ENCODE data around the gene SDCBP2. TPM values are rescaled to one million over a fixed set of nuclear protein-coding genes. Genes with fewer than 3 reads are reported as not detected.

The SDCBP2 gene
- total and polyA plus RNA-seq, 12 donors = 0.43 to 7.6 (median 2.9) TPM

DNA sequence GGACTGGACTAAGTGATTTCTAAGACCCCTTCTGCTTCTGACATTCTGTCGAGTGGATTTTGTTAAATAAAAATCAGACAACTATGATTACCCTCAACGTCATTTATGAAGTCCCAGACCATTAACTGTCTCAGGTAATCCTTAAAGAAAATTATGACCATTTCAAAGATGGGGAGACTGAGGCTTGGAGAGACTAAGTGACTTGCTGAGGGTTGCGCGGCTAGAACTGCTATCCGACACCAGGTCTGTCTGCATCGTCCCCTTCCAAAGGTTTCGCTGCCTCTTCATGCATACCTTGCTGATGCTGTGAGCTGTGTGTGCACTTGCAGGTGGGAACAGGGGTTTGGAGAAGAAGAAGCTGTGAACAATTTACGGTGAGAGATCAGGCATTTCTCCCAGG, 59.7 kb downstream of the SDCBP2 start:
- H3K36me3 ChIP-seq (replicated peaks in 1 of 2) = no peaks in the 10 kb centered on the region
- TF ChIP-seq, protein P1, sequence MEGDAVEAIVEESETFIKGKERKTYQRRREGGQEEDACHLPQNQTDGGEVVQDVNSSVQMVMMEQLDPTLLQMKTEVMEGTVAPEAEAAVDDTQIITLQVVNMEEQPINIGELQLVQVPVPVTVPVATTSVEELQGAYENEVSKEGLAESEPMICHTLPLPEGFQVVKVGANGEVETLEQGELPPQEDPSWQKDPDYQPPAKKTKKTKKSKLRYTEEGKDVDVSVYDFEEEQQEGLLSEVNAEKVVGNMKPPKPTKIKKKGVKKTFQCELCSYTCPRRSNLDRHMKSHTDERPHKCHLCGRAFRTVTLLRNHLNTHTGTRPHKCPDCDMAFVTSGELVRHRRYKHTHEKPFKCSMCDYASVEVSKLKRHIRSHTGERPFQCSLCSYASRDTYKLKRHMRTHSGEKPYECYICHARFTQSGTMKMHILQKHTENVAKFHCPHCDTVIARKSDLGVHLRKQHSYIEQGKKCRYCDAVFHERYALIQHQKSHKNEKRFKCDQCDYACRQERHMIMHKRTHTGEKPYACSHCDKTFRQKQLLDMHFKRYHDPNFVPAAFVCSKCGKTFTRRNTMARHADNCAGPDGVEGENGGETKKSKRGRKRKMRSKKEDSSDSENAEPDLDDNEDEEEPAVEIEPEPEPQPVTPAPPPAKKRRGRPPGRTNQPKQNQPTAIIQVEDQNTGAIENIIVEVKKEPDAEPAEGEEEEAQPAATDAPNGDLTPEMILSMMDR (IDR thresholded peaks at IDR 0.05) = no peak
- TF ChIP-seq POLR2A (IDR thresholded peaks at IDR 0.05) = no peak
- no peaks in the 10 kb centered on the region for H3K9me3 ChIP-seq (replicated peaks in 1 of 3)
- no peak overlapping the region for H3K27ac ChIP-seq
- no peak overlapping the region for H3K4me3 ChIP-seq
- DNase-seq = no peak
- no peaks in the 10 kb centered on the region for H3K27me3 ChIP-seq
- intact Hi-C loops (cut with DNase I) = no loop called here
- WGBS, 4 donors = 87 to 96% (median 93%) methylated on average over 8 of the region's 8 CpGs
- peaks cover 5 to 6% of the 10 kb centered on the region in 2 donors for H3K4me1 ChIP-seq (replicated peaks in 1 of 2)

DNA sequence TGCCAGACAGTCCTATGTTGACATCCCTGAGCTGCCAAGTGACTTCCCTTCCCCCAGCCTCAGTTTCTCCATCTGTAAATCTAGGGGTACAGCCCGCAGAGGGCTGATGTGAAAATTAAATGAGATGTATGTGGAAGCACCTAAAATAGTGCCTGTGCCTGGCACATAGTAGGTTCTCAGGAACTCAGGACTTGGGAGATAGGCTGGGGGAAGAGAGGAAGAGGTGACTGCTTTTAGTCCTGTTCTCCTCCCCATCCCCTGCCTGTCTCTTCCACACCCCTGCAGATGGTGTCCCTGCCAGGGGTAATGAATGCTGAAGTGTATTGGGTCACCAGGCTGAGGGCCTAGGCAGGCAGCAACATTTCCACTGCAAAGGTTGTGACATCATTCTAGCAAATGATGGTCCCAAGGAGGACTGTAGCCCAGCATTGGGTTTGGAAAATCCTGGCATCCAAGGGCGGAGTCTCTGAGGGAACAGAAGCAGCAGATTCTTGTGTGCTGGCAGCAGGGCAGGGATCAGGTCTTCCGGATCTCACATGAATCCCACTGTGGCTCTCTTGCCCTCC, 61.0 kb downstream of the SDCBP2 start:
- no peak for DNase-seq
- TF ChIP-seq POLR2A (IDR thresholded peaks at IDR 0.05) = no peak
- TF ChIP-seq, protein P1 (IDR thresholded peaks at IDR 0.05) = no peak
- WGBS, 4 donors = 87 to 94% (median 93%) methylated on average over 3 of the region's 3 CpGs
- Histone ChIP-seq H3K27ac (no peak overlapping the region), H3K4me3 (no peak overlapping the region), H3K36me3 (replicated peaks in 1 of 2) (no peaks in the 10 kb centered on the region), H3K4me1 (replicated peaks in 1 of 2) (peaks cover 5 to 6% of the 10 kb centered on the region in 2 donors), H3K9me3 (replicated peaks in 1 of 3) (no peaks in the 10 kb centered on the region), H3K27me3 (no peaks in the 10 kb centered on the region)
- intact Hi-C loops (cut with DNase I) = no loop called here

DNA sequence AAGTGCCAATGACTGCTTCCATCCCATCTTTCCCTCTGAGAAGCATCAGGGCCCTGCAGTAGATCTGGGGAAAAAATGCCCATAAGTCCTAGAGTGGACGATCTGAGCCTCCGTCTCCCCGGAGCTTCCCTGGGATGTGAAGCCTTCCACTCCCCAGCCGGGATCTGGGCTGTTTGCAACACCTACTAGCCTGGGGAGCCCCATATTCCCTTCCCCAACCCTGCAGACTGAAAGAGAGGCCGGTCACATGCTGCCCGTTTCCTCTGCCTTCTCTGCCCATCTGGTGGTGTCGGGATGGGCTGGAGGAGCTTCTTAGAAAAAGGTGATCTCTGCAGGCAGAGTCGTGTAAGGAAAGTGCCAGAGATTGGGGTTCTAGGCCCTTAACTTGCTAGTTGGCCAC, 61.8 kb downstream of the SDCBP2 start:
- peaks cover 5 to 6% of the 10 kb centered on the region in 2 donors for H3K4me1 ChIP-seq (replicated peaks in 1 of 2)
- H3K27me3 ChIP-seq = peaks cover 3% of the 10 kb centered on the region
- no peaks in the 10 kb centered on the region for H3K9me3 ChIP-seq (replicated peaks in 1 of 3)
- TF ChIP-seq POLR2A (IDR thresholded peaks at IDR 0.05) = no peak
- TF ChIP-seq, protein P1 (IDR thresholded peaks at IDR 0.05) = no peak
- no peak for DNase-seq
- no peak overlapping the region for H3K27ac ChIP-seq
- WGBS, 4 donors = 68 to 76% (median 73%) methylated on average over 7 to 8 of the region's 8 CpGs
- H3K36me3 ChIP-seq (replicated peaks in 1 of 2) = no peaks in the 10 kb centered on the region
- intact Hi-C loops (cut with DNase I) = no loop called here
- H3K4me3 ChIP-seq = peak overlapping the region in 1 of 4 donors; percentile 75

DNA sequence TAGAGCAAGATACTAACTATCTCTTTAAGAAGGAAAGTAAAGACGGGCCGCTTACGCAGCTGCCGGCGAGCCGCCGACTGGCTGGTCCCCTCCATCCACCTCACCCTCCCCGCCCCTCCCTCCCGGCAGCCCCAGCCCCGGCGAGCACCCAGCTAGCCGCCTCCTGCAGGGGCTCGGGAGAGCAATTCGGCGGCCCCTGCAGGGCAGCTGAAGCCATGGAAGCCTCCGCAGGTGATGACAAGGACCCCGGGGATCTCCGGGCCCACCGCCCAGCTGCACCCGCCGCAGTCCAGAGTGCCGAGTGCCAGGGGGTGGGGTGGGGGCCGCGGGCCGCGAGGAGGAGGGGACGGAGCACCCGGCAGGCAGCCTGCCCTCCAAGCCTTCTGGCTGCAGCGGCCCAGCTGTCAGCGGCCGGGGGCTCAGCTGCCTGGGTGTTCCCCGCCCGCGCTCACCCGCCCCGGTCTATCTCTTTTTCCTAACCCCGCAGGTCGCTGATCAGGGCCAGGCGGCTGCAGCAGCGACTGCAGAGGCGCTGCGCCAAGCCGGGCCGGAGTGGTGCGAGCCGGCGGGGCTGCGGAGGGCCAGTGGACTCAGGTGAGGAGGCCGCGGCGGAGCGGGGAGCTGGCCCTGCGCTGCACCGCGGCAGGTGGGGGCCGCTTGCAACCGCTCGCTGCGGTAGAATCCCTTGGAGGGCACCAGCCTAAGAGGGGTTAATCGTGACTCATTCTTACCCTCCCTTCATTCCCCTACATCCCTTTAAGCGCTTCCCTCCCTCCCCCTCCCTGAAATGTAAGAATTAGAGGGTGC, 62.6 kb downstream of the SDCBP2 start, which contains the start of gene SNPH:
Gene SNPH, plus strand, starts transcription at position 128 of the 807 bp plus-strand sequence. CDS start 29,946 bp downstream, outside the sequence.
- TF ChIP-seq, protein P1 (IDR thresholded peaks at IDR 0.05) = no peak
- TF ChIP-seq POLR2A (IDR thresholded peaks at IDR 0.05) = no peak
- WGBS, 4 donors = 0 to 1% (median 0%) methylated on average over 13 to 61 of the region's 61 CpGs
- Histone ChIP-seq H3K9me3 (replicated peaks in 1 of 3) (no peaks in the 10 kb centered on the region), H3K4me1 (replicated peaks in 1 of 2) (peaks cover 5 to 6% of the 10 kb centered on the region in 2 donors), H3K27ac (peak within 1 kb of the TSS in 3 of 5 donors; percentile 58 to 77 (median 70)), H3K36me3 (replicated peaks in 1 of 2) (no peaks in the 10 kb centered on the region), H3K4me3 (peak within 1 kb of the TSS; percentile 29 to 94 (median 71)), H3K27me3 (peaks cover 4% of the 10 kb centered on the region)
- peak; percentile 72 to 92 (median 85) for DNase-seq
- intact Hi-C loops (cut with DNase I) = no loop called here
